Measurements from ENCODE around the gene CTXN1.

DNA sequence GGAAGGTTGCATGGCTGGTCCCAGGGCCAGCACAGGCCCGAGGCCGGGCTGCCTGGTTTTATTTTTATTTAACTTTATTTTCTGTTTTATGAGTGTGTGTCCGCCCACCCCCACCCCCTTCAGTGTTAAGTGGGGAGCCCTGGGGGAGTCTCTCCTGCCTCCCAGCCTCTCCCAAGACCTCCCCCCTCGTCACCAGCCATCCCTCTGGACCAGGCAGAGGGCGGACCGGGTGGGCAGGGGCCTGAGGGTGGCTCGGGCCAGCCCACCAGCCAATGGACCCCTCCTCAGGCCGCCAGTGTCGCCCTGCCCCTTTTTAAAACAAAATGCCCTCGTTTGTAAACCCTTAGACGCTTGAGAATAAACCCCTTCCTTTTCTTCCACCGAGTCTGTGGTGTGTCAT, 11.8 kb downstream of the CTXN1 start:
- TF ChIP-seq, protein P1, sequence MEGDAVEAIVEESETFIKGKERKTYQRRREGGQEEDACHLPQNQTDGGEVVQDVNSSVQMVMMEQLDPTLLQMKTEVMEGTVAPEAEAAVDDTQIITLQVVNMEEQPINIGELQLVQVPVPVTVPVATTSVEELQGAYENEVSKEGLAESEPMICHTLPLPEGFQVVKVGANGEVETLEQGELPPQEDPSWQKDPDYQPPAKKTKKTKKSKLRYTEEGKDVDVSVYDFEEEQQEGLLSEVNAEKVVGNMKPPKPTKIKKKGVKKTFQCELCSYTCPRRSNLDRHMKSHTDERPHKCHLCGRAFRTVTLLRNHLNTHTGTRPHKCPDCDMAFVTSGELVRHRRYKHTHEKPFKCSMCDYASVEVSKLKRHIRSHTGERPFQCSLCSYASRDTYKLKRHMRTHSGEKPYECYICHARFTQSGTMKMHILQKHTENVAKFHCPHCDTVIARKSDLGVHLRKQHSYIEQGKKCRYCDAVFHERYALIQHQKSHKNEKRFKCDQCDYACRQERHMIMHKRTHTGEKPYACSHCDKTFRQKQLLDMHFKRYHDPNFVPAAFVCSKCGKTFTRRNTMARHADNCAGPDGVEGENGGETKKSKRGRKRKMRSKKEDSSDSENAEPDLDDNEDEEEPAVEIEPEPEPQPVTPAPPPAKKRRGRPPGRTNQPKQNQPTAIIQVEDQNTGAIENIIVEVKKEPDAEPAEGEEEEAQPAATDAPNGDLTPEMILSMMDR (IDR thresholded peaks at IDR 0.05; ENCODE audit: insufficient read depth, low read length, poor library complexity, severe bottlenecking): no peak
- no peak for TF ChIP-seq EZH2phosphoT487 (conservative IDR thresholded peaks at IDR 0.05; ENCODE audit: low read length)
